ENCODE results near the gene ZNF304. TPM values are rescaled to one million over a fixed set of nuclear protein-coding genes. Genes with fewer than 3 reads are reported as not detected.

ZNF304 gene
- total RNA-seq = 1 to 10 TPM; 2.9 to 4.0 TPM

DNA sequence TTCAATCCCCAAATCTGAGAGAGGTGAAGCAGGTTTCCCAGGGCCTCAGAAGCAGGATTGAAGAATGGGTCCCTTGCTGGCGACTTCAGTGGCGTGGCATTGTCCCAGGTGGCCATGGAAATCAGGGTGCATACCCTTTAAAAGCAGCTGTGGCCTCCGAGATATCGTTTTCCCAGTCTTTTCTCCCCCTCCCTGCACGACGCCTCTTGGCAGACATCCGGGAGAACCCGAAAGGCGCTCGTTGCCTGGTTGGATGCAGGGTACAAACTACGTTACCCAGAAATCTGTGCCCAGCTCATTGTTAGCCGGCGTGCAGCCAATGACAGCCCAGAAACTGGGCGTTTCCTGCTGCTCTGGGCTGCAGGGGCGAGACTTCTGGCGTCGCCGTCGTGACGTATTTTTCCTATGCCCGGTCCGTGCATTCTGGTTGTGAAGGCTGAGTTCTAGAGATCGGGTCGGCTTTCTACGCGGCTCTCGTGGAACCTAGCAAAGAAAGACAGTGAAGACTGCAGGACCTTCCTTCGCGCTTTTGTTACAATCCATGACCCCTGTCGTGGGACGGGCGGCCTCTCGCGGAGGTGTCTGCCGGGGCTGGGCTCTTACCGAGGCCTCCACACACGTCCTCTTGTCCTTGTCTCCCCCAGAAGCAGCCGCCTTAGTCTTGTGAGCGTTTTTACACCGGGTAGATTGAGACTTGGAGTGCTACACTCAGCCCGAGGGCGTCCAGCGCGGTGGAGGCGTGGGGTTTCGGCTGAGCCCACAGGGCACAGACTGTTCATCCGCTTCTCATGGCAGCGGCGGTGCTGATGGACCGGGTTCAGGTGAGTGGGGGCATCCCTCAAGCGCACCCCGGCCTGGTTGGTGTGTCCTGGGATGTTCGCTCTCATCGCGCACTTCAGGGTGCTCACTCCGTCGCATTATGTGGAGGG, at the start of gene ZNF304:
TSS of gene ZNF304 (plus strand) at position 395 of the 929 bp plus-strand sequence. CDS start at position 789, 394 bp downstream.
- peak in 2 of 3 donors; percentile 41 for TF ChIP-seq POLR2A (IDR thresholded peaks at IDR 0.05)
- TF ChIP-seq, protein P1, sequence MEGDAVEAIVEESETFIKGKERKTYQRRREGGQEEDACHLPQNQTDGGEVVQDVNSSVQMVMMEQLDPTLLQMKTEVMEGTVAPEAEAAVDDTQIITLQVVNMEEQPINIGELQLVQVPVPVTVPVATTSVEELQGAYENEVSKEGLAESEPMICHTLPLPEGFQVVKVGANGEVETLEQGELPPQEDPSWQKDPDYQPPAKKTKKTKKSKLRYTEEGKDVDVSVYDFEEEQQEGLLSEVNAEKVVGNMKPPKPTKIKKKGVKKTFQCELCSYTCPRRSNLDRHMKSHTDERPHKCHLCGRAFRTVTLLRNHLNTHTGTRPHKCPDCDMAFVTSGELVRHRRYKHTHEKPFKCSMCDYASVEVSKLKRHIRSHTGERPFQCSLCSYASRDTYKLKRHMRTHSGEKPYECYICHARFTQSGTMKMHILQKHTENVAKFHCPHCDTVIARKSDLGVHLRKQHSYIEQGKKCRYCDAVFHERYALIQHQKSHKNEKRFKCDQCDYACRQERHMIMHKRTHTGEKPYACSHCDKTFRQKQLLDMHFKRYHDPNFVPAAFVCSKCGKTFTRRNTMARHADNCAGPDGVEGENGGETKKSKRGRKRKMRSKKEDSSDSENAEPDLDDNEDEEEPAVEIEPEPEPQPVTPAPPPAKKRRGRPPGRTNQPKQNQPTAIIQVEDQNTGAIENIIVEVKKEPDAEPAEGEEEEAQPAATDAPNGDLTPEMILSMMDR (IDR thresholded peaks at IDR 0.05) = no peak
- H3K27me3 ChIP-seq = no peaks in the 10 kb centered on the region
- H3K36me3 ChIP-seq (replicated peaks in 1 of 2; ENCODE audit: insufficient read depth in 1 of 2, low read depth in 2 of 2) = peaks cover 0 to 11% of the 10 kb centered on the region in 2 donors
- H3K27ac ChIP-seq = peak within 1 kb of the TSS in 3 of 4 donors; percentile 46 to 57 (median 56)
- intact Hi-C loops (cut with DNase I) = no loop called here
- peaks cover 0 to 6% (median 0%) of the 10 kb centered on the region in 3 donors for H3K9me3 ChIP-seq
- WGBS, 2 donors = 2 to 6% methylated on average over 12 to 57 of the region's 57 CpGs
- H3K4me1 ChIP-seq = peaks cover 15% of the 10 kb centered on the region
- DNase-seq (peak; percentile 87 to 96 (median 92)), ATAC-seq (peak; percentile 99)
- H3K4me3 ChIP-seq = peak within 1 kb of the TSS; percentile 44 to 50

DNA sequence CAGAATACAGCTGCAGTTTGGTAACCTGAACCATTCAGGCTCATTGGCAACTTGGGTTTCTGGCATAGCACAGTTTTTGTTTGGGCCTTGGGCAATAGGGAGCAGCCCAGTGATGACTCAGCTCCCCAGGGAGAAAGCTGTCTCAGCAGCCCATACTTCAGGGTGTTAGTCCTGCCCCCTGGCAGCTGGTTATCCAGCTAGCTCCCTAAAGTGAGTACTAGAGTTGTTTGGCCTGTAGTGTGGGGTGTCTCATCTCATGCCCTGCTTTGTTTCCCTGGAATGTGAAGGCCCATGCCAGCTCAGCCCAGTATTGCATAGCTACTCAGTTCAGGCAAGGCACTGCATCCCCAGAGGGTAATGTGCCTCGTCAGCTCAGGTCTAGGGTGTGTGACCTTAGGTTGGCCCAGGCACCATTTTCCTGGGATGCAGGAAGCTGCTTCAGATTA, 49.0 kb upstream of the ZNF304 start:
- intact Hi-C loops (cut with DNase I) = no loop called here
- Histone ChIP-seq H3K4me1 (no peaks in the 10 kb centered on the region), H3K27me3 (no peaks in the 10 kb centered on the region), H3K36me3 (replicated peaks in 1 of 2; ENCODE audit: insufficient read depth in 1 of 2, low read depth in 2 of 2) (peaks cover 0 to 2% of the 10 kb centered on the region in 2 donors), H3K9me3 (peaks cover 0 to 16% (median 0%) of the 10 kb centered on the region in 3 donors), H3K4me3 (no peak overlapping the region), H3K27ac (no peak overlapping the region)
- WGBS, 2 donors = 86% methylated on average over 1 of the region's 1 CpG; no CpG with 5 or more reads in 1 of the 2 donors
- no peak for DNase-seq
- ATAC-seq = no peak
- TF ChIP-seq POLR2A (IDR thresholded peaks at IDR 0.05) = no peak
- TF ChIP-seq, protein P1 (IDR thresholded peaks at IDR 0.05) = no peak

DNA sequence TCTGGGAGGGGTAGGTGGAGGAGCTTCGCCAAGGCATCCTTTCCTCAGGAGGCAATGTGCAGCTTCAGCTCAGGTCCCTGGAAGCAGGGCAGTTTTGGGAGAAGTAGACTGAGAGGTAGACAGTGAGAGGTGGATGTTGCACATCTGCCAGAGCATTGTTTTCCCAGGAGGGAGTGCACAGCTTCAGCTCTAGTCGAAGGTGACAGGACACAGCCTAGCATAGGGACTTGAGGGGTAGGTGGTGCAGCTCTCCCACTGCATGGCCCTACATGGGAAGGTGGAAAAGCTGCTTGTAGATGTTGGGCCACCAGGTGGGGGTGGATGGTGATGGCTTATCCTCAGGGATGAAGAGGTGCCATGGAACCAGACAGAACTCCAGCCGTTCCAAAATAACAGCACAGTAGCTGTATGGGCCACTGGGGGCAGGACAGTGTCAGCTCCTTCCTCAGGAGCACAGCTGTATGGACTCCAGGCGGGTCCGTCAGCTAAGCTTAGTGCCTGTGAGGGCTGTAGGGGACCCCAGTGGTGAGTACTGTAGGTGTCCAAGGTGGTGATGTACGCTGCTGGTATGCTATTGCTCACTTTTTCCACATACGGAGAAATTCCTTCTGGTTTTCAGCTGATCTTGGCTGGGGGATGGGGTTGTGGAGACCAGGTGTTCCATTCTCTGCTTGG, 48.2 kb upstream of the ZNF304 start:
- TF ChIP-seq POLR2A (IDR thresholded peaks at IDR 0.05) = no peak
- TF ChIP-seq, protein P1 (IDR thresholded peaks at IDR 0.05) = no peak
- H3K27ac ChIP-seq = no peak overlapping the region
- H3K36me3 ChIP-seq (replicated peaks in 1 of 2; ENCODE audit: insufficient read depth in 1 of 2, low read depth in 2 of 2) = peaks cover 0 to 2% of the 10 kb centered on the region in 2 donors
- H3K27me3 ChIP-seq = no peaks in the 10 kb centered on the region
- H3K4me3 ChIP-seq = no peak overlapping the region
- 63 to 87% methylated on average over 6 to 7 of the region's 7 CpGs for WGBS, 2 donors
- no peak for ATAC-seq
- peaks cover 0 to 16% (median 0%) of the 10 kb centered on the region in 3 donors for H3K9me3 ChIP-seq
- H3K4me1 ChIP-seq = no peaks in the 10 kb centered on the region
- intact Hi-C loops (cut with DNase I) = no loop called here
- DNase-seq = no peak

DNA sequence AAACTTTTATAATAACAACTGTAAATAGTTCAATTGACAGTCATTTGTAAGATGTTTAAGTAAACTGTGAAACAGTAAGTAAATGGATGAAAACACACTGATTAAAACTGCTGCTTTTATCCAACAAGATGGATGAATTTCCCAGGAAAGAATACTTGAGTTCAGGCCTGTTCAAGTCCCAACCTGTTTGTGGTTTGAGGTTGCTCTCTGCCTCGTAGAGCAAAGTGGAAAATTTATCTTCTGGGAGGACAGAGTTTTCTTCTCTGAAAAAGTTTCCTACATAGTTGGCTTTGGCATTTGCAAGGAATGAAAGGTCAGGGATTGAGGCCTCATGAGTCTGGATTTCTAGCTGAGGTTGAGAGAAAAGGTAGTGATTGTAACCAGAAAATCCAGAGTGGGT, 46.0 kb upstream of the ZNF304 start:
- Histone ChIP-seq H3K9me3 (peaks cover 0 to 24% (median 0%) of the 10 kb centered on the region in 3 donors), H3K27ac (no peak overlapping the region), H3K36me3 (replicated peaks in 1 of 2; ENCODE audit: insufficient read depth in 1 of 2, low read depth in 2 of 2) (peaks cover 0 to 2% of the 10 kb centered on the region in 2 donors), H3K4me1 (no peaks in the 10 kb centered on the region), H3K27me3 (no peaks in the 10 kb centered on the region), H3K4me3 (no peak overlapping the region)
- DNase-seq (no peak), ATAC-seq (no peak)
- WGBS, 2 donors = 0 to 90% methylated on average over 1 of the region's 1 CpG
- intact Hi-C loops (cut with DNase I) = no loop called here
- TF ChIP-seq, protein P1 (IDR thresholded peaks at IDR 0.05) = no peak
- TF ChIP-seq POLR2A (IDR thresholded peaks at IDR 0.05) = no peak
